ENCODE measurements around the gene STAT3. TPM values are rescaled to one million over a fixed set of nuclear protein-coding genes. Genes with fewer than 3 reads are reported as not detected.

STAT3 gene
- polyA plus RNA-seq, 3 donors from 2014 or later, result 110 to 205 (median 127) TPM

GRCh38 chr17:42275527-42276358 lies 112.5 kb downstream of the STAT3 start:
- H3K9me3 Mint-ChIP-seq, result no peaks in the 10 kb centered on the region
- peaks cover 61 to 65% of the 10 kb centered on the region in 2 donors for H3K4me1 Mint-ChIP-seq
- peak overlapping the region; percentile 93 to 100 (median 96) for H3K4me3 Mint-ChIP-seq
- H3K36me3 Mint-ChIP-seq, result peaks cover 0 to 3% (median 0%) of the 10 kb centered on the region in 3 donors
- H3K27ac Mint-ChIP-seq, result peak overlapping the region; percentile 90 to 99 (median 97)
- peak in 2 of 3 donors; percentile 8 to 24 for DNase-seq
- H3K27me3 Mint-ChIP-seq (ENCODE audit: low read depth in 3 of 3), result peaks cover 3 to 18% (median 5%) of the 10 kb centered on the region in 3 donors

- peaks cover 0 to 3% (median 0%) of the 10 kb centered on the region in 3 donors for H3K36me3 Mint-ChIP-seq
- no peak for DNase-seq
- H3K27me3 Mint-ChIP-seq (ENCODE audit: low read depth in 3 of 3), result peaks cover 3 to 18% (median 3%) of the 10 kb centered on the region in 3 donors
- H3K27ac Mint-ChIP-seq, result peak overlapping the region; percentile 90 to 99 (median 97)
- H3K9me3 Mint-ChIP-seq, result no peaks in the 10 kb centered on the region
- peaks cover 65 to 73% of the 10 kb centered on the region in 2 donors for H3K4me1 Mint-ChIP-seq
- peak overlapping the region; percentile 93 to 100 (median 96) for H3K4me3 Mint-ChIP-seq
Measured at GRCh38 chr17:42274812-42275526, 113.3 kb downstream of the STAT3 start.

- H3K4me3 Mint-ChIP-seq, result peak overlapping the region; percentile 93 to 100 (median 96)
- H3K27me3 Mint-ChIP-seq (ENCODE audit: low read depth in 3 of 3), result peaks cover 3 to 18% (median 3%) of the 10 kb centered on the region in 3 donors
- peak overlapping the region in 5 of 6 donors; percentile 90 to 99 (median 97) for H3K27ac Mint-ChIP-seq
- H3K36me3 Mint-ChIP-seq, result peaks cover 0 to 3% (median 0%) of the 10 kb centered on the region in 3 donors
- DNase-seq, result no peak
- peaks cover 63 to 74% of the 10 kb centered on the region in 2 donors for H3K4me1 Mint-ChIP-seq
- no peaks in the 10 kb centered on the region for H3K9me3 Mint-ChIP-seq
Measured at GRCh38 chr17:42274253-42274542, 114.0 kb downstream of the STAT3 start.

GRCh38 chr17:42273474-42274252 lies 114.6 kb downstream of the STAT3 start:
- H3K4me1 Mint-ChIP-seq, result peaks cover 63 to 75% of the 10 kb centered on the region in 2 donors
- no peaks in the 10 kb centered on the region for H3K9me3 Mint-ChIP-seq
- H3K36me3 Mint-ChIP-seq, result peaks cover 0 to 3% (median 0%) of the 10 kb centered on the region in 3 donors
- DNase-seq, result no peak
- H3K27me3 Mint-ChIP-seq (ENCODE audit: low read depth in 3 of 3), result peaks cover 3 to 18% (median 3%) of the 10 kb centered on the region in 3 donors
- peak overlapping the region; percentile 8 to 95 (median 65) for H3K27ac Mint-ChIP-seq
- H3K4me3 Mint-ChIP-seq, result peak overlapping the region; percentile 2 to 100 (median 56)

- peak overlapping the region; percentile 62 to 95 (median 85) for H3K27ac Mint-ChIP-seq
- peaks cover 3 to 13% (median 3%) of the 10 kb centered on the region in 3 donors for H3K27me3 Mint-ChIP-seq (ENCODE audit: low read depth in 3 of 3)
- peaks cover 0 to 3% (median 0%) of the 10 kb centered on the region in 3 donors for H3K36me3 Mint-ChIP-seq
- no peaks in the 10 kb centered on the region for H3K9me3 Mint-ChIP-seq
- DNase-seq, result peak in 1 of 3 donors; percentile 49
- H3K4me1 Mint-ChIP-seq, result peaks cover 63 to 74% of the 10 kb centered on the region in 2 donors
- H3K4me3 Mint-ChIP-seq, result peak overlapping the region; percentile 54 to 76 (median 68)
Measured at GRCh38 chr17:42272162-42272907, 115.9 kb downstream of the STAT3 start.

- DNase-seq, result no peak
Measured at GRCh38 chr17:42271779-42272035, 116.5 kb downstream of the STAT3 start.

GRCh38 chr17:42271006-42271778 lies 117.0 kb downstream of the STAT3 start:
- Mint-ChIP-seq H3K4me1 (peaks cover 65 to 79% of the 10 kb centered on the region in 2 donors), H3K9me3 (no peaks in the 10 kb centered on the region), H3K27ac (peak overlapping the region; percentile 53 to 95 (median 86)), H3K4me3 (peak overlapping the region in 2 of 5 donors; percentile 68 to 76), H3K27me3 (ENCODE audit: low read depth in 3 of 3) (peaks cover 3 to 18% (median 3%) of the 10 kb centered on the region in 3 donors), H3K36me3 (peaks cover 0 to 3% (median 0%) of the 10 kb centered on the region in 3 donors)
- no peak for DNase-seq

More at GRCh38 chr17:42271779-42272035, 116.5 kb downstream of the STAT3 start:
- peak overlapping the region; percentile 31 to 95 (median 85) for H3K27ac Mint-ChIP-seq
- H3K4me1 Mint-ChIP-seq, result peaks cover 62 to 74% of the 10 kb centered on the region in 2 donors
- H3K9me3 Mint-ChIP-seq, result no peaks in the 10 kb centered on the region
- peaks cover 0 to 3% (median 0%) of the 10 kb centered on the region in 3 donors for H3K36me3 Mint-ChIP-seq
- H3K4me3 Mint-ChIP-seq, result peak overlapping the region in 2 of 5 donors; percentile 68 to 76
- peaks cover 3 to 16% (median 3%) of the 10 kb centered on the region in 3 donors for H3K27me3 Mint-ChIP-seq (ENCODE audit: low read depth in 3 of 3)

GRCh38 chr17:42270596-42270995 lies 117.6 kb downstream of the STAT3 start:
- H3K4me3 Mint-ChIP-seq, result peak overlapping the region in 2 of 5 donors; percentile 1 to 54
- no peaks in the 10 kb centered on the region for H3K9me3 Mint-ChIP-seq
- peaks cover 3 to 18% (median 3%) of the 10 kb centered on the region in 3 donors for H3K27me3 Mint-ChIP-seq (ENCODE audit: low read depth in 3 of 3)
- peaks cover 0 to 3% (median 0%) of the 10 kb centered on the region in 3 donors for H3K36me3 Mint-ChIP-seq
- no peak for DNase-seq
- peak overlapping the region; percentile 18 to 92 (median 50) for H3K27ac Mint-ChIP-seq
- peaks cover 64 to 77% of the 10 kb centered on the region in 2 donors for H3K4me1 Mint-ChIP-seq

GRCh38 chr17:42270170-42270535 lies 118.1 kb downstream of the STAT3 start:
- DNase-seq, result no peak
- Mint-ChIP-seq H3K36me3 (no peaks in the 10 kb centered on the region), H3K27me3 (ENCODE audit: low read depth in 3 of 3) (peaks cover 0 to 13% (median under 1%) of the 10 kb centered on the region in 3 donors), H3K9me3 (no peaks in the 10 kb centered on the region), H3K4me3 (no peak overlapping the region), H3K4me1 (peaks cover 59 to 72% of the 10 kb centered on the region in 2 donors), H3K27ac (peak overlapping the region in 3 of 6 donors; percentile 25 to 58 (median 49))

GRCh38 chr17:42268236-42268635 lies 120.0 kb downstream of the STAT3 start:
- no peaks in the 10 kb centered on the region for H3K36me3 Mint-ChIP-seq
- H3K27me3 Mint-ChIP-seq (ENCODE audit: low read depth in 3 of 3), result peaks cover 0 to 11% (median 0%) of the 10 kb centered on the region in 3 donors
- peak overlapping the region; percentile 11 to 89 (median 60) for H3K27ac Mint-ChIP-seq
- H3K9me3 Mint-ChIP-seq, result no peaks in the 10 kb centered on the region
- no peak for DNase-seq
- H3K4me1 Mint-ChIP-seq, result peaks cover 43 to 53% of the 10 kb centered on the region in 2 donors
- no peak overlapping the region for H3K4me3 Mint-ChIP-seq

- peaks cover 33 to 42% of the 10 kb centered on the region in 2 donors for H3K4me1 Mint-ChIP-seq
- peak overlapping the region; percentile 81 to 95 (median 88) for H3K27ac Mint-ChIP-seq
- no peaks in the 10 kb centered on the region for H3K36me3 Mint-ChIP-seq
- peak overlapping the region in 1 of 5 donors; percentile 14 for H3K4me3 Mint-ChIP-seq
- DNase-seq, result peak; percentile 57 to 80 (median 60)
- peaks cover 0 to 4% (median 0%) of the 10 kb centered on the region in 3 donors for H3K27me3 Mint-ChIP-seq (ENCODE audit: low read depth in 3 of 3)
- no peaks in the 10 kb centered on the region for H3K9me3 Mint-ChIP-seq
Measured at GRCh38 chr17:42266918-42267766, 121.1 kb downstream of the STAT3 start.
